ENCODE data around the gene METTL1. TPM values are rescaled to one million over a fixed set of nuclear protein-coding genes. Genes with fewer than 3 reads are reported as not detected.

METTL1 gene
- total RNA-seq, 2 donors from 2014 or later = 26.1 to 28.7 TPM

DNA sequence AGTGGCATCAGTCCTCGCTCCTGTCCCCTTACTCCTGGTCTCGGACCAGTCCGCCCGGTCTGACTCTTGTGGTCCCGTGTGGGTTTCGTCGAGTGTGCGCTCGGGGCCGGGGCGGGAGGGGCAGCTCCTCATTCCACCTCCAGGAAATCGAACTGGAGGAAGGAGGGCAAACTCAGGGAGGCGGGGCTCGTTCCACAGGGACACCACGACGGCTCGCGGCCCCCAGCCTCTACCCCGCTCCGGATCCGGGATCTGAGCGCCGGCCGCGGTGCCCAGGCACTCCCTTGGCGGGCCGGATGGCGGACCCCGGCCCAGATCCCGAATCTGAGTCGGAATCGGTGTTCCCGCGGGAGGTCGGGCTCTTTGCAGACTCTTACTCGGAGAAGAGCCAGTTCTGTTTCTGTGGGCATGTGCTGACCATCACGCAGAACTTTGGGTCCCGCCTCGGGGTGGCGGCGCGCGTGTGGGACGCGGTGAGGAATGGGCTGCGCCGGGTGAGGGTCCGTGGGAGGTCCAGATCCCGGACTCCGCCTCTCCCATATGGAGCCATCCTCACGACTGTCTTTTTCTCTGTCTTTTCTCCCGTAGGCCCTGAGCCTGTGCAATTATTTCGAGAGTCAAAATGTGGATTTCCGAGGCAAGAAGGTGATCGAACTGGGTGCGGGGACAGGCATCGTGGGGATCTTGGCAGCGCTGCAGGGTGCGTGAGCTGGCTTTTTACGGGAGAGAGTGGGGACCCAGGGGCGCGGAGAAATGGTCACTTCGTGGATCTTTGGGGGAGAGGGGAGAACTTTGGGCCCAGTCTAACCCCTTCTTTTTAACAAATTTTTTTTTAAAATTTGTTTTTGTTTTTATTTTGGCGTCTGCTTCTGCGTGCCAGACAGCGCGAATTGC, 771 bp upstream of the METTL1 start, which contains the start of gene EEF1AKMT3:
EEF1AKMT3 (plus strand) TSS at position 186 of the 894 bp plus-strand sequence; CDS start at position 297, 111 bp downstream.
- H3K27me3 ChIP-seq (ENCODE audit: control insufficient read depth, insufficient read depth, low read length, poor library complexity, severe bottlenecking) = no peaks in the 10 kb centered on the region
- no peaks in the 10 kb centered on the region for H3K27me3 Mint-ChIP-seq (ENCODE audit: insufficient read depth)
- no peaks in the 10 kb centered on the region for H3K9me3 ChIP-seq (ENCODE audit: control insufficient read depth, low read length)
- H3K9ac ChIP-seq (ENCODE audit: extremely low read depth, low read length, poor library complexity, severe bottlenecking) = peak within 1 kb of the TSS; percentile 99
- H3K4me3 Mint-ChIP-seq = peak within 1 kb of the TSS; percentile 85
- peak within 1 kb of the TSS; percentile 96 for H3K27ac ChIP-seq (ENCODE audit: low read depth, low read length)
- H3K36me3 ChIP-seq (ENCODE audit: control insufficient read depth, insufficient read depth, low read length) = peaks cover 31% of the 10 kb centered on the region
- H3K4me3 ChIP-seq (ENCODE audit: low read length) = peak within 1 kb of the TSS; percentile 97
- TF ChIP-seq, protein P1, sequence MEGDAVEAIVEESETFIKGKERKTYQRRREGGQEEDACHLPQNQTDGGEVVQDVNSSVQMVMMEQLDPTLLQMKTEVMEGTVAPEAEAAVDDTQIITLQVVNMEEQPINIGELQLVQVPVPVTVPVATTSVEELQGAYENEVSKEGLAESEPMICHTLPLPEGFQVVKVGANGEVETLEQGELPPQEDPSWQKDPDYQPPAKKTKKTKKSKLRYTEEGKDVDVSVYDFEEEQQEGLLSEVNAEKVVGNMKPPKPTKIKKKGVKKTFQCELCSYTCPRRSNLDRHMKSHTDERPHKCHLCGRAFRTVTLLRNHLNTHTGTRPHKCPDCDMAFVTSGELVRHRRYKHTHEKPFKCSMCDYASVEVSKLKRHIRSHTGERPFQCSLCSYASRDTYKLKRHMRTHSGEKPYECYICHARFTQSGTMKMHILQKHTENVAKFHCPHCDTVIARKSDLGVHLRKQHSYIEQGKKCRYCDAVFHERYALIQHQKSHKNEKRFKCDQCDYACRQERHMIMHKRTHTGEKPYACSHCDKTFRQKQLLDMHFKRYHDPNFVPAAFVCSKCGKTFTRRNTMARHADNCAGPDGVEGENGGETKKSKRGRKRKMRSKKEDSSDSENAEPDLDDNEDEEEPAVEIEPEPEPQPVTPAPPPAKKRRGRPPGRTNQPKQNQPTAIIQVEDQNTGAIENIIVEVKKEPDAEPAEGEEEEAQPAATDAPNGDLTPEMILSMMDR (conservative IDR thresholded peaks at IDR 0.05) = no peak
- WGBS, 2 experiments (ENCODE audit: insufficient coverage in 1 of 2, insufficient read length in 1 of 2) = 8 to 9% methylated on average over 37 to 66 of the region's 67 CpGs
- peaks cover 6% of the 10 kb centered on the region for H3K4me1 Mint-ChIP-seq
- no peaks in the 10 kb centered on the region for H3K4me1 ChIP-seq (ENCODE audit: control insufficient read depth, insufficient read depth, low read length)
- peak within 1 kb of the TSS; percentile 100 for H3K27ac Mint-ChIP-seq
- H3K9me3 Mint-ChIP-seq = no peaks in the 10 kb centered on the region
- no peak for DNase-seq
- H3K36me3 Mint-ChIP-seq (ENCODE audit: low read depth) = peaks cover 26% of the 10 kb centered on the region

GRCh38 chr12:57771236-57771872, 551 bp downstream of the METTL1 start:
- Mint-ChIP-seq H3K36me3 (ENCODE audit: low read depth) (peaks cover 26% of the 10 kb centered on the region), H3K27ac (peak overlapping the region; percentile 100), H3K4me1 (peaks cover 12% of the 10 kb centered on the region), H3K27me3 (ENCODE audit: insufficient read depth) (peaks cover 12% of the 10 kb centered on the region), H3K9me3 (no peaks in the 10 kb centered on the region), H3K4me3 (peak overlapping the region; percentile 85)
- peaks cover 4% of the 10 kb centered on the region for H3K4me1 ChIP-seq (ENCODE audit: control insufficient read depth, insufficient read depth, low read length)
- H3K9ac ChIP-seq (ENCODE audit: extremely low read depth, low read length, poor library complexity, severe bottlenecking) = peak overlapping the region; percentile 99
- DNase-seq = peak; percentile 98
- H3K36me3 ChIP-seq (ENCODE audit: control insufficient read depth, insufficient read depth, low read length) = peaks cover 31% of the 10 kb centered on the region
- H3K27me3 ChIP-seq (ENCODE audit: control insufficient read depth, insufficient read depth, low read length, poor library complexity, severe bottlenecking) = peaks cover 9% of the 10 kb centered on the region
- peak overlapping the region; percentile 97 for H3K4me3 ChIP-seq (ENCODE audit: low read length)
- H3K9me3 ChIP-seq (ENCODE audit: control insufficient read depth, low read length) = no peaks in the 10 kb centered on the region
- H3K27ac ChIP-seq (ENCODE audit: low read depth, low read length) = peak overlapping the region; percentile 96
- WGBS, 2 experiments (ENCODE audit: insufficient coverage in 1 of 2, insufficient read length in 1 of 2) = 1 to 4% methylated on average over 11 to 14 of the region's 16 CpGs
- TF ChIP-seq, protein P1 (conservative IDR thresholded peaks at IDR 0.05) = no peak

- peaks cover 15% of the 10 kb centered on the region for H3K4me1 Mint-ChIP-seq
- no peak overlapping the region for H3K9ac ChIP-seq (ENCODE audit: extremely low read depth, low read length, poor library complexity, severe bottlenecking)
- no peaks in the 10 kb centered on the region for H3K9me3 ChIP-seq (ENCODE audit: control insufficient read depth, low read length)
- no peaks in the 10 kb centered on the region for H3K9me3 Mint-ChIP-seq
- peak overlapping the region; percentile 97 for H3K4me3 ChIP-seq (ENCODE audit: low read length)
- WGBS, 2 experiments (ENCODE audit: insufficient coverage in 1 of 2, insufficient read length in 1 of 2) = 91 to 93% methylated on average over 4 of the region's 4 CpGs
- peaks cover 25% of the 10 kb centered on the region for H3K36me3 Mint-ChIP-seq (ENCODE audit: low read depth)
- peaks cover 6% of the 10 kb centered on the region for H3K4me1 ChIP-seq (ENCODE audit: control insufficient read depth, insufficient read depth, low read length)
- peaks cover 19% of the 10 kb centered on the region for H3K27me3 Mint-ChIP-seq (ENCODE audit: insufficient read depth)
- H3K4me3 Mint-ChIP-seq = peak overlapping the region; percentile 85
- no peak overlapping the region for H3K27ac Mint-ChIP-seq
- TF ChIP-seq, protein P1 (conservative IDR thresholded peaks at IDR 0.05) = no peak
- no peak overlapping the region for H3K27ac ChIP-seq (ENCODE audit: low read depth, low read length)
- H3K36me3 ChIP-seq (ENCODE audit: control insufficient read depth, insufficient read depth, low read length) = peaks cover 31% of the 10 kb centered on the region
- DNase-seq = no peak
- H3K27me3 ChIP-seq (ENCODE audit: control insufficient read depth, insufficient read depth, low read length, poor library complexity, severe bottlenecking) = peaks cover 15% of the 10 kb centered on the region
Observed at GRCh38 chr12:57770734-57771133, 1.2 kb downstream of the METTL1 start.
